ENCODE results near the gene ASB15.

DNA sequence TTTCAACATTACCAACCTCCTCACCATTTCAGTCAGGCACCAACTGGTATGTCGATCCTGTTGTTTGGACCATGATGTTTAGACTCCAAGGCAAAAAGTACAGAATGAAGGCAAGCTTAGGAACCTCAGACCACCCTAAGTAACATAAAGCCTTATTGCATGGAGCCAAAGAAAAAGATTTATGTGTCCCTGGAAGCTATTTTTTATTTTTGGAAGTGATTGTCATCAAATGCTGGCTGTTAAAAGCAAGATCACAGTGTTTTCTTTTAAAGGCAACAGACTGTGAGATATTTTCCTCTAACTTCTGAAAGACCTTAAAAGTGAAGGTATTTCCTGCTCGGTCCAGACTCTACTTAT is 8.2 kb downstream of the ASB15 start:
- TF ChIP-seq GATA3 (IDR thresholded peaks at IDR 0.05; ENCODE audit: borderline replicate concordance) (no peak), ZFP36 (IDR thresholded peaks at IDR 0.05; ENCODE audit: borderline replicate concordance, partially characterized antibody) (no peak), CTCF (IDR thresholded peaks at IDR 0.05) (no peak), KDM1A (IDR thresholded peaks at IDR 0.05; ENCODE audit: low read depth) (no peak), EP300 (IDR thresholded peaks at IDR 0.05) (no peak), RAD21 (conservative IDR thresholded peaks at IDR 0.05 in 1 of 2, IDR thresholded peaks at IDR 0.05 in 1 of 2) (no peak), POLR2A (IDR thresholded peaks at IDR 0.05; ENCODE audit: low read length) (no peak), MYC (IDR thresholded peaks at IDR 0.05; ENCODE audit: borderline replicate concordance, low read length) (no peak), SMC3 (IDR thresholded peaks at IDR 0.05) (no peak), ATOH8 (CRISPR knock-in tag; IDR thresholded peaks at IDR 0.05; ENCODE audit: low read depth) (no peak), ESRRA (IDR thresholded peaks at IDR 0.05; ENCODE audit: borderline replicate concordance, low read length) (no peak)
- TF ChIP-seq, protein P1, sequence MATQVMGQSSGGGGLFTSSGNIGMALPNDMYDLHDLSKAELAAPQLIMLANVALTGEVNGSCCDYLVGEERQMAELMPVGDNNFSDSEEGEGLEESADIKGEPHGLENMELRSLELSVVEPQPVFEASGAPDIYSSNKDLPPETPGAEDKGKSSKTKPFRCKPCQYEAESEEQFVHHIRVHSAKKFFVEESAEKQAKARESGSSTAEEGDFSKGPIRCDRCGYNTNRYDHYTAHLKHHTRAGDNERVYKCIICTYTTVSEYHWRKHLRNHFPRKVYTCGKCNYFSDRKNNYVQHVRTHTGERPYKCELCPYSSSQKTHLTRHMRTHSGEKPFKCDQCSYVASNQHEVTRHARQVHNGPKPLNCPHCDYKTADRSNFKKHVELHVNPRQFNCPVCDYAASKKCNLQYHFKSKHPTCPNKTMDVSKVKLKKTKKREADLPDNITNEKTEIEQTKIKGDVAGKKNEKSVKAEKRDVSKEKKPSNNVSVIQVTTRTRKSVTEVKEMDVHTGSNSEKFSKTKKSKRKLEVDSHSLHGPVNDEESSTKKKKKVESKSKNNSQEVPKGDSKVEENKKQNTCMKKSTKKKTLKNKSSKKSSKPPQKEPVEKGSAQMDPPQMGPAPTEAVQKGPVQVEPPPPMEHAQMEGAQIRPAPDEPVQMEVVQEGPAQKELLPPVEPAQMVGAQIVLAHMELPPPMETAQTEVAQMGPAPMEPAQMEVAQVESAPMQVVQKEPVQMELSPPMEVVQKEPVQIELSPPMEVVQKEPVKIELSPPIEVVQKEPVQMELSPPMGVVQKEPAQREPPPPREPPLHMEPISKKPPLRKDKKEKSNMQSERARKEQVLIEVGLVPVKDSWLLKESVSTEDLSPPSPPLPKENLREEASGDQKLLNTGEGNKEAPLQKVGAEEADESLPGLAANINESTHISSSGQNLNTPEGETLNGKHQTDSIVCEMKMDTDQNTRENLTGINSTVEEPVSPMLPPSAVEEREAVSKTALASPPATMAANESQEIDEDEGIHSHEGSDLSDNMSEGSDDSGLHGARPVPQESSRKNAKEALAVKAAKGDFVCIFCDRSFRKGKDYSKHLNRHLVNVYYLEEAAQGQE (IDR thresholded peaks at IDR 0.05), result no peak

All from A549 (cell line).